Measurements from ENCODE around the gene ZBED3. TPM values are rescaled to one million over a fixed set of nuclear protein-coding genes. Genes with fewer than 3 reads are reported as not detected.

ZBED3 gene
- total and polyA plus RNA-seq, 2 of the 8 experiments (the other 6 are each of a cell fraction or from before 2014, with no cell fraction given), result 7.9 to 9.4 TPM

- TF ChIP-seq, protein P1, sequence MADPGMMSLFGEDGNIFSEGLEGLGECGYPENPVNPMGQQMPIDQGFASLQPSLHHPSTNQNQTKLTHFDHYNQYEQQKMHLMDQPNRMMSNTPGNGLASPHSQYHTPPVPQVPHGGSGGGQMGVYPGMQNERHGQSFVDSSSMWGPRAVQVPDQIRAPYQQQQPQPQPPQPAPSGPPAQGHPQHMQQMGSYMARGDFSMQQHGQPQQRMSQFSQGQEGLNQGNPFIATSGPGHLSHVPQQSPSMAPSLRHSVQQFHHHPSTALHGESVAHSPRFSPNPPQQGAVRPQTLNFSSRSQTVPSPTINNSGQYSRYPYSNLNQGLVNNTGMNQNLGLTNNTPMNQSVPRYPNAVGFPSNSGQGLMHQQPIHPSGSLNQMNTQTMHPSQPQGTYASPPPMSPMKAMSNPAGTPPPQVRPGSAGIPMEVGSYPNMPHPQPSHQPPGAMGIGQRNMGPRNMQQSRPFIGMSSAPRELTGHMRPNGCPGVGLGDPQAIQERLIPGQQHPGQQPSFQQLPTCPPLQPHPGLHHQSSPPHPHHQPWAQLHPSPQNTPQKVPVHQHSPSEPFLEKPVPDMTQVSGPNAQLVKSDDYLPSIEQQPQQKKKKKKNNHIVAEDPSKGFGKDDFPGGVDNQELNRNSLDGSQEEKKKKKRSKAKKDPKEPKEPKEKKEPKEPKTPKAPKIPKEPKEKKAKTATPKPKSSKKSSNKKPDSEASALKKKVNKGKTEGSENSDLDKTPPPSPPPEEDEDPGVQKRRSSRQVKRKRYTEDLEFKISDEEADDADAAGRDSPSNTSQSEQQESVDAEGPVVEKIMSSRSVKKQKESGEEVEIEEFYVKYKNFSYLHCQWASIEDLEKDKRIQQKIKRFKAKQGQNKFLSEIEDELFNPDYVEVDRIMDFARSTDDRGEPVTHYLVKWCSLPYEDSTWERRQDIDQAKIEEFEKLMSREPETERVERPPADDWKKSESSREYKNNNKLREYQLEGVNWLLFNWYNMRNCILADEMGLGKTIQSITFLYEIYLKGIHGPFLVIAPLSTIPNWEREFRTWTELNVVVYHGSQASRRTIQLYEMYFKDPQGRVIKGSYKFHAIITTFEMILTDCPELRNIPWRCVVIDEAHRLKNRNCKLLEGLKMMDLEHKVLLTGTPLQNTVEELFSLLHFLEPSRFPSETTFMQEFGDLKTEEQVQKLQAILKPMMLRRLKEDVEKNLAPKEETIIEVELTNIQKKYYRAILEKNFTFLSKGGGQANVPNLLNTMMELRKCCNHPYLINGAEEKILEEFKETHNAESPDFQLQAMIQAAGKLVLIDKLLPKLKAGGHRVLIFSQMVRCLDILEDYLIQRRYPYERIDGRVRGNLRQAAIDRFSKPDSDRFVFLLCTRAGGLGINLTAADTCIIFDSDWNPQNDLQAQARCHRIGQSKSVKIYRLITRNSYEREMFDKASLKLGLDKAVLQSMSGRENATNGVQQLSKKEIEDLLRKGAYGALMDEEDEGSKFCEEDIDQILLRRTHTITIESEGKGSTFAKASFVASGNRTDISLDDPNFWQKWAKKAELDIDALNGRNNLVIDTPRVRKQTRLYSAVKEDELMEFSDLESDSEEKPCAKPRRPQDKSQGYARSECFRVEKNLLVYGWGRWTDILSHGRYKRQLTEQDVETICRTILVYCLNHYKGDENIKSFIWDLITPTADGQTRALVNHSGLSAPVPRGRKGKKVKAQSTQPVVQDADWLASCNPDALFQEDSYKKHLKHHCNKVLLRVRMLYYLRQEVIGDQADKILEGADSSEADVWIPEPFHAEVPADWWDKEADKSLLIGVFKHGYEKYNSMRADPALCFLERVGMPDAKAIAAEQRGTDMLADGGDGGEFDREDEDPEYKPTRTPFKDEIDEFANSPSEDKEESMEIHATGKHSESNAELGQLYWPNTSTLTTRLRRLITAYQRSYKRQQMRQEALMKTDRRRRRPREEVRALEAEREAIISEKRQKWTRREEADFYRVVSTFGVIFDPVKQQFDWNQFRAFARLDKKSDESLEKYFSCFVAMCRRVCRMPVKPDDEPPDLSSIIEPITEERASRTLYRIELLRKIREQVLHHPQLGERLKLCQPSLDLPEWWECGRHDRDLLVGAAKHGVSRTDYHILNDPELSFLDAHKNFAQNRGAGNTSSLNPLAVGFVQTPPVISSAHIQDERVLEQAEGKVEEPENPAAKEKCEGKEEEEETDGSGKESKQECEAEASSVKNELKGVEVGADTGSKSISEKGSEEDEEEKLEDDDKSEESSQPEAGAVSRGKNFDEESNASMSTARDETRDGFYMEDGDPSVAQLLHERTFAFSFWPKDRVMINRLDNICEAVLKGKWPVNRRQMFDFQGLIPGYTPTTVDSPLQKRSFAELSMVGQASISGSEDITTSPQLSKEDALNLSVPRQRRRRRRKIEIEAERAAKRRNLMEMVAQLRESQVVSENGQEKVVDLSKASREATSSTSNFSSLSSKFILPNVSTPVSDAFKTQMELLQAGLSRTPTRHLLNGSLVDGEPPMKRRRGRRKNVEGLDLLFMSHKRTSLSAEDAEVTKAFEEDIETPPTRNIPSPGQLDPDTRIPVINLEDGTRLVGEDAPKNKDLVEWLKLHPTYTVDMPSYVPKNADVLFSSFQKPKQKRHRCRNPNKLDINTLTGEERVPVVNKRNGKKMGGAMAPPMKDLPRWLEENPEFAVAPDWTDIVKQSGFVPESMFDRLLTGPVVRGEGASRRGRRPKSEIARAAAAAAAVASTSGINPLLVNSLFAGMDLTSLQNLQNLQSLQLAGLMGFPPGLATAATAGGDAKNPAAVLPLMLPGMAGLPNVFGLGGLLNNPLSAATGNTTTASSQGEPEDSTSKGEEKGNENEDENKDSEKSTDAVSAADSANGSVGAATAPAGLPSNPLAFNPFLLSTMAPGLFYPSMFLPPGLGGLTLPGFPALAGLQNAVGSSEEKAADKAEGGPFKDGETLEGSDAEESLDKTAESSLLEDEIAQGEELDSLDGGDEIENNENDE (IDR thresholded peaks at IDR 0.05; ENCODE audit: insufficient replicate concordance, low read length), result no peak
- TF ChIP-seq RNF2 (IDR thresholded peaks at IDR 0.05; ENCODE audit: borderline replicate concordance, low read depth, low read length, missing control alignments, poor library complexity, severe bottlenecking), result no peak
- TF ChIP-seq CHD2 (IDR thresholded peaks at IDR 0.05; ENCODE audit: low read length), result no peak
- no peak for TF ChIP-seq CEBPB (IDR thresholded peaks at IDR 0.05; ENCODE audit: low read depth, low read length)
- TF ChIP-seq USF2 (IDR thresholded peaks at IDR 0.05; ENCODE audit: low read length), result no peak
- no peak for TF ChIP-seq TAF1 (IDR thresholded peaks at IDR 0.05; ENCODE audit: low read depth, low read length)
- no peak for TF ChIP-seq HDAC2 (IDR thresholded peaks at IDR 0.05; ENCODE audit: borderline replicate concordance in 1 of 2, low read depth in 2 of 2, low read length in 2 of 2)
Measured at GRCh38 chr5:77022511-77023417, 64.3 kb downstream of the ZBED3 start (continued).
